Measurements from ENCODE around the gene CCT7.

Gene CCT7

GRCh38 chr2:73285159-73285739 is 51.1 kb downstream of the CCT7 start:
- H3K9me3 ChIP-seq = no peaks in the 10 kb centered on the region
- peak overlapping the region; percentile 49 to 60 for H3K4me3 ChIP-seq
- H3K4me1 ChIP-seq = peaks cover 0 to 19% (median 17%) of the 10 kb centered on the region in 4 donors
- DNase-seq = no peak
- intact Hi-C loops (cut with DNase I; ENCODE audit: low total_unique reads) = no loop called here
- TF ChIP-seq CTCF (IDR thresholded peaks at IDR 0.05) = no peak
- no peak overlapping the region for H3K27ac ChIP-seq
- H3K27me3 ChIP-seq = peaks cover 0 to 62% of the 10 kb centered on the region in 2 donors
- no peaks in the 10 kb centered on the region for H3K36me3 ChIP-seq

GRCh38 chr2:73286134-73286655 is 52.1 kb downstream of the CCT7 start:
- Histone ChIP-seq H3K9me3 (no peaks in the 10 kb centered on the region), H3K27ac (no peak overlapping the region), H3K4me1 (peaks cover 0 to 21% (median 18%) of the 10 kb centered on the region in 4 donors), H3K36me3 (no peaks in the 10 kb centered on the region), H3K4me3 (no peak overlapping the region), H3K27me3 (peaks cover 0 to 72% of the 10 kb centered on the region in 2 donors)
- no peak for DNase-seq
- no peak for TF ChIP-seq CTCF (IDR thresholded peaks at IDR 0.05)
- intact Hi-C loops (cut with DNase I; ENCODE audit: low total_unique reads) = no loop called here

- Histone ChIP-seq H3K36me3 (no peaks in the 10 kb centered on the region), H3K4me3 (no peak overlapping the region), H3K27ac (no peak overlapping the region), H3K27me3 (peaks cover 0 to 94% of the 10 kb centered on the region in 2 donors), H3K9me3 (no peaks in the 10 kb centered on the region), H3K4me1 (peaks cover 0 to 36% (median 25%) of the 10 kb centered on the region in 4 donors)
- intact Hi-C loops (cut with DNase I; ENCODE audit: low total_unique reads) = no loop called here
- no peak for TF ChIP-seq CTCF (IDR thresholded peaks at IDR 0.05)
- DNase-seq = no peak
Measured at GRCh38 chr2:73289304-73289703, 55.2 kb downstream of the CCT7 start.

- intact Hi-C loops (cut with DNase I; ENCODE audit: low total_unique reads) = no loop called here
- Histone ChIP-seq H3K4me1 (peaks cover 0 to 27% (median 16%) of the 10 kb centered on the region in 4 donors), H3K27ac (no peak overlapping the region), H3K4me3 (no peak overlapping the region), H3K36me3 (no peaks in the 10 kb centered on the region), H3K9me3 (no peaks in the 10 kb centered on the region), H3K27me3 (peaks cover 0 to 94% of the 10 kb centered on the region in 2 donors)
- no peak for DNase-seq
- no peak for TF ChIP-seq CTCF (IDR thresholded peaks at IDR 0.05)
Measured at GRCh38 chr2:73290049-73290839, 56.1 kb downstream of the CCT7 start.

- H3K27me3 ChIP-seq = peaks cover 0 to 94% of the 10 kb centered on the region in 2 donors
- peak in 1 of 2 donors; percentile 69 for DNase-seq
- H3K4me3 ChIP-seq = peak overlapping the region in 1 of 2 donors; percentile 1
- no peak overlapping the region for H3K27ac ChIP-seq
- no peaks in the 10 kb centered on the region for H3K36me3 ChIP-seq
- TF ChIP-seq CTCF (IDR thresholded peaks at IDR 0.05) = no peak
- peaks cover 0 to 27% (median 16%) of the 10 kb centered on the region in 4 donors for H3K4me1 ChIP-seq
- intact Hi-C loops (cut with DNase I; ENCODE audit: low total_unique reads) = no loop called here
- H3K9me3 ChIP-seq = no peaks in the 10 kb centered on the region
Measured at GRCh38 chr2:73291093-73291460, 57.0 kb downstream of the CCT7 start.

Data from tibial artery (tissue), 4 donors.